ENCODE results near the gene FZD4.
A peak's percentile ranks its signal among the peaks of the same experiment; 100 is the strongest.

The FZD4 gene

GRCh38 chr11:86955361-86956120 is at the start of gene FZD4 (continued):
- TF ChIP-seq KLF9 (tag by site-specific recombination; IDR thresholded peaks at IDR 0.05; ENCODE audit: low read depth), result peak; percentile 83
- no peak for TF ChIP-seq ZNF112 (tag by site-specific recombination; IDR thresholded peaks at IDR 0.05)
- TF ChIP-seq ZNF670 (tag by site-specific recombination; IDR thresholded peaks at IDR 0.05; ENCODE audit: low read depth), result no peak
- TF ChIP-seq OSR2 (tag by site-specific recombination; IDR thresholded peaks at IDR 0.05), result no peak
- no peak for TF ChIP-seq ZNF521 (tag by site-specific recombination; IDR thresholded peaks at IDR 0.05)
- TF ChIP-seq ZNF560 (tag by site-specific recombination; IDR thresholded peaks at IDR 0.05; ENCODE audit: borderline replicate concordance), result no peak
- no peak for TF ChIP-seq ZNF354C (tag by site-specific recombination; IDR thresholded peaks at IDR 0.05; ENCODE audit: borderline replicate concordance, low read depth)
- no peak for TF ChIP-seq ZNF140 (tag by site-specific recombination; IDR thresholded peaks at IDR 0.05)
- no peak for TF ChIP-seq ZNF114 (tag by site-specific recombination; IDR thresholded peaks at IDR 0.05)
- no peak for TF ChIP-seq ZNF660 (tag by site-specific recombination; IDR thresholded peaks at IDR 0.05)
- no peak for TF ChIP-seq ZNF785 (tag by site-specific recombination; IDR thresholded peaks at IDR 0.05)
- peak; percentile 30; the same call in 1 of the 2 replicates for TF ChIP-seq ZNF501 (tag by site-specific recombination; IDR thresholded peaks at IDR 0.05)
- no peak for TF ChIP-seq TRIM28 (IDR thresholded peaks at IDR 0.05; ENCODE audit: borderline replicate concordance, low read length)
- no peak for TF ChIP-seq ZBTB21 (tag by site-specific recombination; IDR thresholded peaks at IDR 0.05)
- peak; percentile 54 for TF ChIP-seq ZNF768 (tag by site-specific recombination; IDR thresholded peaks at IDR 0.05)
- peak; percentile 58 for TF ChIP-seq ZNF366 (tag by site-specific recombination; conservative IDR thresholded peaks at IDR 0.05)
- no peak for TF ChIP-seq ZNF629 (tag by site-specific recombination; IDR thresholded peaks at IDR 0.05)
- TF ChIP-seq ZNF184 (tag by site-specific recombination; IDR thresholded peaks at IDR 0.05), result no peak
- no peak for TF ChIP-seq ZNF19 (tag by site-specific recombination; IDR thresholded peaks at IDR 0.05; ENCODE audit: low read depth)
- TF ChIP-seq ZBTB8A (tag by site-specific recombination; IDR thresholded peaks at IDR 0.05), result peak; percentile 73
- TF ChIP-seq ZNF280D (tag by site-specific recombination; IDR thresholded peaks at IDR 0.05), result no peak
- TF ChIP-seq HIC1 (tag by site-specific recombination; IDR thresholded peaks at IDR 0.05), result no peak
- peak; percentile 70 for TF ChIP-seq SP2 (tag by site-specific recombination; IDR thresholded peaks at IDR 0.05)
- TF ChIP-seq ZNF174 (tag by site-specific recombination; IDR thresholded peaks at IDR 0.05), result no peak
- no peak for TF ChIP-seq ZNF843 (tag by site-specific recombination; IDR thresholded peaks at IDR 0.05)
- peak; percentile 47; the same call in 1 of the 2 replicates for TF ChIP-seq ZBTB11 (tag by site-specific recombination; conservative IDR thresholded peaks at IDR 0.05; ENCODE audit: low read depth)
- TF ChIP-seq ZNF391 (tag by site-specific recombination; IDR thresholded peaks at IDR 0.05; ENCODE audit: borderline replicate concordance, low read depth), result no peak
- TF ChIP-seq ZNF548 (tag by site-specific recombination; IDR thresholded peaks at IDR 0.05), result no peak
- TF ChIP-seq KLF10 (tag by site-specific recombination; IDR thresholded peaks at IDR 0.05), result 0 out of 2 replicates have a peak, but pooled peaks have one; percentile 52
- no peak for TF ChIP-seq ZNF146 (tag by site-specific recombination; IDR thresholded peaks at IDR 0.05)
- no peak for TF ChIP-seq ZNF394 (tag by site-specific recombination; IDR thresholded peaks at IDR 0.05; ENCODE audit: borderline replicate concordance)
- TF ChIP-seq BCL11B (tag by site-specific recombination; IDR thresholded peaks at IDR 0.05; ENCODE audit: low read depth), result no peak

Measured in HEK293 (cell line).